ENCODE results near the gene PPDPF. TPM values are rescaled to one million over a fixed set of nuclear protein-coding genes. Genes with fewer than 3 reads are reported as not detected.
A peak's percentile ranks its signal among the peaks of the same experiment; 100 is the strongest.

The PPDPF gene
- total and polyA plus RNA-seq, 2 donors (not counting 3 experiments of a cell fraction or from before 2014, with no cell fraction given), result 52.2 to 219 TPM

GRCh38 chr20:63522091-63522868, 1.7 kb downstream of the PPDPF start:
- no peak for TF ChIP-seq POLR2AphosphoS5 (IDR thresholded peaks at IDR 0.05; ENCODE audit: insufficient read depth, low read depth, low read length)
- TF ChIP-seq GATA2 (IDR thresholded peaks at IDR 0.05; ENCODE audit: insufficient read depth, insufficient read length, low read depth, low read length), result no peak
- TF ChIP-seq MYC (IDR thresholded peaks at IDR 0.05; ENCODE audit: low read depth, low read length), result no peak
- TF ChIP-seq MAX (IDR thresholded peaks at IDR 0.05; ENCODE audit: insufficient read depth, insufficient read length), result no peak
- no peak for TF ChIP-seq CTCF (IDR thresholded peaks at IDR 0.05; ENCODE audit: extremely low read depth in 1 of 2, insufficient read depth in 1 of 2, low read depth in 1 of 2, low read length in 2 of 2)
- TF ChIP-seq JUN (IDR thresholded peaks at IDR 0.05; ENCODE audit: borderline replicate concordance, insufficient read depth, insufficient read length, low read depth), result no peak
- TF ChIP-seq FOS (IDR thresholded peaks at IDR 0.05; ENCODE audit: borderline replicate concordance, insufficient read depth, low read length), result no peak
- TF ChIP-seq POLR2A (IDR thresholded peaks at IDR 0.05; ENCODE audit: low read depth, low read length), result no peak
- no peak for TF ChIP-seq EZH2 (IDR thresholded peaks at IDR 0.05; ENCODE audit: borderline replicate concordance, low read depth, low read length, severe bottlenecking)
- CTCF ChIA-PET, result interaction anchor here (0.5 to 2.5 kb wide), 4 partner anchors 15 to 284 kb away, joined by 3 to 28 read pairs (median 4); partner anchors contain the start of gene PTK6
- peaks cover 12% of the 10 kb centered on the region for H3K4me1 ChIP-seq (ENCODE audit: control insufficient read depth, extremely low read depth, insufficient read depth, low read length)
- H3K9me1 ChIP-seq (replicated peaks; ENCODE audit: control insufficient read depth, extremely low read depth, insufficient read depth, low read length), result no peaks in the 10 kb centered on the region
- no peaks in the 10 kb centered on the region for H4K20me1 ChIP-seq (replicated peaks; ENCODE audit: control insufficient read depth, extremely low read depth, insufficient read depth, low read length)
- no peak overlapping the region for H3K27ac ChIP-seq (ENCODE audit: insufficient read depth, low read depth, low read length)
- no peak overlapping the region for H3K9ac ChIP-seq (replicated peaks; ENCODE audit: extremely low read depth, insufficient read depth, low read length)
- H3K36me3 ChIP-seq (ENCODE audit: control insufficient read depth in 2 of 2, extremely low read depth in 1 of 2, insufficient read depth in 2 of 2, low read length in 2 of 2), result peaks cover 0 to 2% of the 10 kb centered on the region in 2 experiments
- BruUV-seq (replicated peaks), result no TSS peak
- H2AFZ ChIP-seq (ENCODE audit: low read depth, low read length), result no peak overlapping the region
- dilution Hi-C loops (cut with MboI; ENCODE audit: extremely low pct_ligation_motif_present, low sequenced_read_pairs) (no loop called here), intact Hi-C loops (cut with micrococcal nuclease) (no loop called here)
- no peaks in the 10 kb centered on the region for H3K27me3 ChIP-seq (ENCODE audit: control insufficient read depth in 2 of 2, insufficient read depth in 2 of 2, low read length in 2 of 2)
- peak overlapping the region; percentile 19 for H3K4me2 ChIP-seq (ENCODE audit: insufficient read depth, low read length)
- H3K9me3 ChIP-seq (replicated peaks; ENCODE audit: control insufficient read depth, insufficient read depth, low read length), result no peaks in the 10 kb centered on the region
- POLR2A ChIA-PET, result interaction anchor here (0.6 kb wide), 1 partner anchor 10 kb away, joined by 4 read pairs; no protein-coding TSS in a partner anchor
- peaks cover 16% of the 10 kb centered on the region for H3K79me2 ChIP-seq (ENCODE audit: control insufficient read depth, insufficient read depth, low read length)
- FAIRE-seq (no peak), DNase-seq (ENCODE audit: low read depth, low spot score) (no peak)
- no peak overlapping the region for H3K4me3 ChIP-seq (replicated peaks in 1 of 3; ENCODE audit: insufficient read depth in 1 of 3, low read depth in 1 of 3, low read length in 3 of 3)
